Activated CD4-positive, alpha-beta T cell treated with anti-CD3 and anti-CD28 coated beads, Interleukin-2, amount 50 U/mL, for 4 hours (primary cell): Measurements from ENCODE around the gene PRICKLE1.

Experiments used
- DNase-seq, 2 experiments: peaks; one replicate each; pipeline ENCODE4 v3.0.0-alpha.2; 2020

PRICKLE1 gene

GRCh38 chr12:42444192-42444943 is 145.2 kb downstream of the PRICKLE1 start:
- no peak for DNase-seq

- no peak for DNase-seq
These were observed 146.7 kb downstream of the PRICKLE1 start for GRCh38 chr12:42442888-42443287.

DNA sequence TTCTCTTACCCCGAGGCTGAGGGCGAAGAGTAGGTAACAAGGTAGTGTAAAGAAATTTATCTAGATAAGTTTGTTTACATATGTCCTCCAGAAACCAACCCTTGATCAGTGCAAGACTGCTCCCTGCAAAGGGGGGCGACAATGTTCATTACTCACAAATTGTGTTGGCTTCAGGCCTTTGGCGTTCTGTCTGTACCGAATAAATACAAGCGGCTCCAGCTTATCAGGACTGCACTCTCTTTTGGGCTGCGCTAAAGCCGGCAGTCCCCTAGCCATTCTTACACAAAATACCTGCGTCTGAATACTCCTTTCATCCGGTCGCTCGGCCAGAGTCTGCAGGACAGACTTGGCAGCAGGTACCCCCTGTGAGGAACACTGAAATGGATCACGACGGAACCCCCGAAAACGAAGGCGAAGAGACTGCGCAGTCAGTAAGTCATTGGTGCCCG is 147.2 kb downstream of the PRICKLE1 start:
- no peak for DNase-seq

- DNase-seq, result no peak
These were observed 148.9 kb downstream of the PRICKLE1 start for GRCh38 chr12:42440608-42441007.

DNA sequence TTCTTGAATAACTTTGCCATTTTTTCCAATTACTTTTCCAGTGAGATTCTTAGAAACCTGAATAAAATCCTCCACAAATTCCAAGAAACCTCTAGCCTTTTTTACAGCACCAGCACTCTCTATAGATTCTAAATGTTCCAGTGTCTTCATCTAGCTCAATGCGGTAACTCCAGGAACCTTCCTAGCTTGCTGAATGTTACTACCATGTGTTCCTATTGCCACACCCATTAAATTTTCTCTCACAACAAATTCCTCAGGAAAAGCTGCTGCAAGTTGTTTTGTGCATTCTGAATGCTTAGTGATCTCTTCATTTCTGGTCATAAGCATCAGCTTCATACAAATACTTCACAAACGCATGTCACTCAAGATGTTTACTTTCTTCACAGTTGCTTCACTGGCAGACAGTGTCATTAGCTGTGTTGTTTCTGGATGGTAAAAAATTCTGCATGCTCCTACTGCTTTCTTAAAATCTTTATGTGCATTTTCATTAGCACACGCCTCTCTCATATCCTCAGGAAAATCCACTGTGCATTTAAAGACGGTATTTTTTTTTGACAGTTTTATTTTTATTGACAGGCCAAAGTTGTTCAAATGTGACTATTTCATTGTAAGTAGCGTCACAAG is 156.9 kb downstream of the PRICKLE1 start:
- no peak for DNase-seq

GRCh38 chr12:42428850-42429249 is 160.7 kb downstream of the PRICKLE1 start:
- DNase-seq, result no peak

GRCh38 chr12:42426746-42427145 is 162.8 kb downstream of the PRICKLE1 start:
- no peak for DNase-seq

GRCh38 chr12:42422785-42423184 is 166.8 kb downstream of the PRICKLE1 start:
- DNase-seq, result no peak

- DNase-seq, result no peak
These were observed 167.4 kb downstream of the PRICKLE1 start for GRCh38 chr12:42421844-42422779.

DNA sequence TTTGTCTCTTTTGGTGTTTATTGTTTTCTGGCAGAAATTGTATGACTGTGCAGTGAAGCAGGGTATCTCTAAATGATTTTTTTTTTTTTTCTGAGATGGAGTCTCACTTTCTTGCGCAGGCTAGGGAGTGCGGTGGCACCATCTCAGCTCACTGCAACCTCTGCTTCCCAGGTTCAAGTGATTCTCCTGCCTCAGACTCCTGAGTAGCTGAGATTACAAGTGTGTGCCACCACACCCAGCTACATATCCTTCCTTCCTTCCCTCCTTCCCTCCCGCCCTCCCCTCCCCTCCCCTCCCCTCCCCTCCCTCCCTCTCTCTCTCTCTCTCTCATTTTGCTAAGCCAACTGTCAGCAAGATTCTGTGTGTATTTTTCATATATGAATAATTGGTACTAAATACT is 169.2 kb downstream of the PRICKLE1 start:
- DNase-seq, result no peak

GRCh38 chr12:42410340-42410739 is 179.2 kb downstream of the PRICKLE1 start:
- DNase-seq, result no peak

GRCh38 chr12:42409471-42409870 is 180.1 kb downstream of the PRICKLE1 start:
- DNase-seq, result no peak

DNA sequence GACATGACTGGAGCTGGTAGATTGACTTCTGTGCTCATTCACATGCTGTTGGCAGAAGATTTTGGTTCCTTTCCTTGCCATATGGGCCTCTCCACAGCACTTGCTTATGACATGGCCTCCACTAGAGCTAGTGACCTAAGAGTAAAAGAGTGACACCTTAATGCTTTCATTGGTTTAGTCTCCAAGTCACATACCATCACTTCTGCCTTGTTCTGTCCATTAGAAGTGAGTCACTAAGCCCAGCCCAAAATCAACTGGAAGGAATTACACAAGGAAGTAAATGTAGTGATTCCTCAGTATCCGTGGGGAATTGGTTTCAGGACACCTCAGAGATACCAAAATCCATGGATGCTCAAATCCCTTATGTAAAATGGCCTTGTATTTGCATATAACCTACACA is 182.2 kb downstream of the PRICKLE1 start:
- DNase-seq, result no peak
